ENCODE results near the gene RGL3.

GRCh38 chr19:11405846-11406643, 13.1 kb downstream of the RGL3 start:
- no peak for TF ChIP-seq REST (IDR thresholded peaks at IDR 0.05; ENCODE audit: insufficient replicate concordance, low read depth)
- no peak for TF ChIP-seq CTCF (IDR thresholded peaks at IDR 0.05; ENCODE audit: insufficient read depth, low read length)
- no peak for TF ChIP-seq POLR2AphosphoS5 (IDR thresholded peaks at IDR 0.05; ENCODE audit: low read depth)
- no peak for TF ChIP-seq GABPA (IDR thresholded peaks at IDR 0.05; ENCODE audit: low read depth)
